Activated naive CD4-positive, alpha-beta T cell treated with anti-CD3 and anti-CD28 coated beads, Interleukin-2, amount 50 U/mL, for 16 hours (primary cell): Measurements from ENCODE around the gene TTBK1.

Experiments used
- DNase-seq: peaks from one replicate; pipeline ENCODE4 v3.0.0-alpha.2; 2020

The TTBK1 gene

DNA sequence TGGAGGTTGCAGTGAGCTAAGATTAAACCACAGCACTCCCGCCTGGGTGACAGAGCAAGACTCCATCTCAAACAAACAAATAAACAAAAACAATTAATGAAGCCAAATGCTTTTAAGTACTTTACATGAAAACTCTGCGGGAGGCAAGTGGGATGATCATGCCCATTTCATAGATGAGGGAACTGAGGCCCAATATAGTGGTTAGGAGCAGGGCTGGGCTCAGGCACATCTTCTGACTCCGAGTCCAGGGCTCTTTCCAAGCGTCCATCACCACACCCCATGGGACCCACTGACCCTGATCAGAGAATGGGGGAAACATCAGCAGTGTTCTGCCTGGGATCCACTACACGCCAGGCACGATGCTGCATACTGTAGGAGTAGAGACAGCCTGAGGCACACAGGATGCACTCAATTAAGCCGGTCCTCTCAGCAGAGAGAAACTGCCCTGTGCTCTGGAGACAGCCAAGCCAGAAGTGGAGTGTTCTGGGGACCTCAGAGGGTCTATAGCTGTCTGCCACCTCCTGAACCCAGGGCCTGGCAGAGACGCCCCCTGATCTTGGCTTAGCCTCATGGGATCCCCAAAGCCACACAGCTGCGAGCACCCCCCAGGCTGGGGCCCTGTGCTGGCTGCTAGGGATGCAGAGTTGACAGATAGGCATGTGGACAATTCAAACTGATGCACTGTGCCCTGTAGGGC is 13.5 kb downstream of the TTBK1 start:
- DNase-seq = no peak

DNA sequence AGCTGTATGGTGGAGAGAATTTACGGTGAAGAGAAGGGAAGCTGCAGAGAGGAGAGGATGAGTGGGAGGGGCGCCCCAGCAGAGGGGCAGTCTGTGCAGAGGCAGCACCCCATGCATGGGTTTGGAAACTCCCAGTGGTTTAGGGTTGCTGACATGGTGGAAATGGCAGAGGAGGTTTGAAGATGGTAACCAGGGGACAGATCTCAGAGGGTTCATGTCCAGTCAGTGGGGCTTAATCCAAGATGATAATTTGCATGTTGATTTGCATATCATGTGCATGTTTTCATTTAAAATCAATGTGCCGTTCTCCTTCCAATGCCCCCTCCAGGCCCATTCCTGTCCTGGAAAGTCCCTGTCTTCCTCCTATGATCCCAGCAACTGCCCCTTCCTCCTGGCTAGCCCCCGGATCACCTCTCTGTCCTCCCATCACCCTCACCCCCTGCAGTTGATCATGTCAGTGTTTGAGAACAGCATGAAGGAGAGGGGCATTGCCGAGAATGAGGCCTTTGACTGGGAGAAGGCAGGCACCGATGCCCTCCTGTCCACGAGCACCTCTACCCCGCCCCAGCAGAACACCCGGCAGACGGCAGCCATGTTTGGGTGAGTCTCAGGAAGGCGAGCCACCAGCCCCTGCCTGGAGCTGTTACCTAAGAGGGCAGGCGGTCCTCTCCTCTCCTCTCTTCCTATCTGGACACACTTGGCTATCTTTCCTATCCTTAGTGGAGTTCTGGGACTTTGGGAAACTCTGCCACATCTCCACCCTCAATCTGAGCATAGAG is 14.3 kb downstream of the TTBK1 start:
- no peak for DNase-seq

DNA sequence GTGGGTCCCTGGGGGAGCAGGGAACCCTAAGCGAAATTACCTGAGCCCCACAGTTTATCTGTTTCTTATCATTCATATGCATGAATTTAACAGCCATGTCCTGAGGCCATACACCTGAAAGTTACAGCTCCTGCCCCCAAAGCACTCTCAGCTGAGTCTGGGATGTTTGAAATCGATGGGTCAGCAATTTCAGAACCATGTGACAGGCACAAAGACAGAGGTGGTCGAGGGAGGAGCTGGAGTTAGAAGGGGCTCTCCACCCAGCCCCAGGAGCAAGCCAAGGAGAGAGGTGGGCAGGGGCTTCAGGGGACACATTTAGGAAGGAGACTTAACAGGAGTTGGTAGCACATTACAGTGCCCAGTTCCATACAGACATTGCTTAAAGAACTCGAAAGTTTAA is 14.9 kb downstream of the TTBK1 start:
- no peak for DNase-seq

DNA sequence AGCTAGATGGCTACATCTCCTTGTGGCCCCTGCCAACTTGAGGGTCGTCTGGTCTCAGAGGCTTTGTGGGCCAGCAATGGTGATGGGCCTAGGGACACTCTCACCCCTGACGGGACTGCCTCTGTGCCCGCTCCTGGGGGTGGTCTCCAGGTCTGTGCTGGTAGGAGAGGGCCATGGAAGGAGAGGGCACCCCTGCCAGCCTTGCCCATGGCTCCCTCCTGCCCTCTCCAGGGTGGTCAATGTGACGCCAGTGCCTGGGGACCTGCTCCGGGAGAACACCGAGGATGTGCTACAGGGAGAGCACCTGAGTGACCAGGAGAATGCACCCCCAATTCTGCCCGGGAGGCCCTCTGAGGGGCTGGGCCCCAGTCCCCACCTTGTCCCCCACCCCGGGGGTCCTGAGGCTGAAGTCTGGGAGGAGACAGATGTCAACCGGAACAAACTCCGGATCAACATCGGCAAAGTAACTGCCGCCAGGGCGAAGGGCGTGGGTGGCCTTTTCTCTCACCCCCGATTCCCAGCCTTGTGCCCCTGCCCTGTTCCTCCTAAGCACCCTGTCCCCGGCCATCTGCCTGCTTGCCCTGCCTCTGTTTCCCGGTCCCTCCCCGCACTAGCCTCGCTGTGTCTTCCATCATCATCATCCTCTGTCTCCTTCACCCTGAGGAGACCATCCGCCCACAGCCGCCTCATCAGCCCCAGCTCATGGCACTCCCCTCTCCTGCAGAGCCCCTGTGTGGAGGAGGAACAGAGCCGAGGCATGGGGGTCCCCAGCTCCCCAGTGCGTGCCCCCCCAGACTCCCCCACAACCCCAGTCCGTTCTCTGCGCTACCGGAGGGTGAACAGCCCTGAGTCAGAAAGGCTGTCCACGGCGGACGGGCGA is 15.8 kb downstream of the TTBK1 start:
- DNase-seq = no peak

DNA sequence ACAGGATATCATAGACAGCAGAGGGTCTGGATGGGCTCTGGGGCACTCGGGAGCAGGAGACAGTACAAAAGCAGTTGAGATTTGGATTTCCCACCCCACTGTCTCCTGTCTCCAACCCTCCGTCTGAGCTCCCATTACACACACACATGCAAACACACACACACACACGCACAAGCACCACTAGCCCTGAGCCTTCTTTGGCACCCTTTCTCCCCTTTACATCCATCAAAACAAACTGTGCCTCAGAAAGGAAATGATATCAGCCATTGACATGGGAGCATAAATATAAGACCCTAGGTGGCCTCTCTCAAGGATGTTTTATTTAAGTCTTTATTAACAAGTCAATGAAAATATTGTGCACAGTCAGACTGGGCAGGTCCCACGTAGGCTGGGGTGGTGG is 17.5 kb downstream of the TTBK1 start:
- no peak for DNase-seq

- no peak for DNase-seq
These were observed 17.9 kb downstream of the TTBK1 start for GRCh38 chr6:43261198-43261597.

GRCh38 chr6:43262000-43262779 is 18.9 kb downstream of the TTBK1 start:
- DNase-seq = no peak

DNA sequence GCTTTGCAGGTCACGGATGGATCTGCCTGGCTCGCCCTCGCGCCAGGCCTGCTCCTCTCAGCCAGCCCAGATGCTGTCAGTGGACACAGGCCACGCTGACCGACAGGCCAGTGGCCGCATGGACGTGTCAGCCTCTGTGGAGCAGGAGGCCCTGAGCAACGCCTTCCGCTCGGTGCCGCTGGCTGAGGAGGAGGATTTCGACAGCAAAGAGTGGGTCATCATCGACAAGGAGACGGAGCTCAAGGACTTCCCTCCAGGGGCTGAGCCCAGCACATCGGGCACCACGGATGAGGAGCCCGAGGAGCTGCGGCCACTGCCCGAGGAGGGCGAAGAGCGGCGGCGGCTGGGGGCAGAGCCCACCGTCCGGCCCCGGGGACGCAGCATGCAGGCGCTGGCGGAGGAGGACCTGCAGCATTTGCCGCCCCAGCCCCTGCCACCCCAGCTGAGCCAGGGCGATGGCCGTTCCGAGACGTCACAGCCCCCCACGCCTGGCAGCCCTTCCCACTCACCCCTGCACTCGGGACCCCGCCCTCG is 19.6 kb downstream of the TTBK1 start:
- no peak for DNase-seq

GRCh38 chr6:43263314-43264178 is 20.3 kb downstream of the TTBK1 start:
- peak; percentile 79 for DNase-seq

GRCh38 chr6:43264599-43265145 is 21.4 kb downstream of the TTBK1 start:
- no peak for DNase-seq

DNA sequence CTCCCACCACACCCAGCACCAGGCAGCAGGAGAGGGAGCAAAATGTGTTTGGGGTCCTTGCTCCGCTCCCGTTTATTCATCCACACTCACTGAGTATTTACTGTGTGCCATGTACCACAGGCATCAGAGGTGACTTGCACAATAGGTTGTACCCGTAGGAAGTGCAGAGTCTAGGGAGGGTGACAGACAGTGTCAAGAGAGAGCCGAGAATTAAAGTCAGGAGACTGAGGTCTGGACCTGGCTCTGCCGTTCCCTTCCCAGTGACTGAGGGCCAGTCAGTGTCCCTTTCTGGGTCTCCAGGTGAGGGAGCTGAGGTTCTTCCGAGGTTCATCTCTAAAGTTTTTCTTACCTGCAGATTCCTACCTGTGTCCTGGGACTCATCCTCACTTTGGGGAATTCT is 22.3 kb downstream of the TTBK1 start:
- DNase-seq = no peak

DNA sequence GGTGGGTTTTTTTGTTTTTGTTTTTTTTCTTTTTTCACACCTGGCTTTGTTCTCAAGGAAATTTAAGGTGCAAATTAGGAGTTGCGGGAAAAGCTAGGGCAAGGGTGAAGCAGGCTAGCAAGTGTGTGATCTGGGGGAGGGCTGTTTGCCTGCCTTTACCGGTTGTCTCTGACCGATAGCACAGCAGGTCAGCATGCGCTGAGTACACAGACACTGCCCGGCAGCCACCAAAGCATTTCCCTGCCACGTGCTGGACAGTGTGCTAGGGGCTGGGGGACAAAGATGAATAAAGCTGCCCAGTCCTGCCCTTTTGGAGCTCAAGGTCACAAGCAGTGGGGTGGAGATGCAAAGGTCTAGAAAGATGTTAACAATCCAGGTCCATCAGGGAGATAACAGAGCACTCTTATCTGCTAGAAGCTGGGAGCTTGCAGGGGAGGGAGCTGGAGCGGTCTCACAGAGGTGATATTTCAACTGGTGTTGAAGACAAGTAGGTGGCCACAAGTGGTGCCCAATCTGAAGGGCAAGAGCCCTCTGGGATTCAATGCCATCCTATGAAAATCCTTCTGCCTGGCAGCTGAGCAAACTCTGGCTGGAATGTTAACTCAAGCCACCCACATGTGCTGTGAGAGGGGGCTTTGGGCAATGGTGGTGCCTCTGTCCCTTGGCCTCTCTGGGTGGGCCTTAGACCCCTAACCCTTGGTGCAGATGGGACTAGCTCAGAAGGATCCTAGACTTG is 24.5 kb downstream of the TTBK1 start:
- DNase-seq = no peak

DNA sequence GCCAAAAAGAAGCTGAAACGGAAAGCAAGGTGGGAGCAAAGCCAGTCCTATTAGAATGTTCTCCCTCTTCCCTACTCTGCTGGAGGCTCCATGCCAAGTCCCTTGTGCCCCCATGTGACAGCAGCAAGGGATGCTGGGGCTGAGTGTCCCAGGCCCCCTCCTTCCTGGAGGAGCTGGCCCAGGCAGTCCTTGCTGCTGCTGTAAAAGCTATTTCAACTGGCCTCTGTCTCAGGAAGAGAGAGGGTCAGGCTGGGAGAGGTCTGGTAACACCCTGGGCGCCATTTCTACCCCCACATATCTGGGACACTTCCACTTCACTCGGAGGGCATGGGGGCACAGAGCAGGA is 25.0 kb downstream of the TTBK1 start:
- no peak for DNase-seq

DNA sequence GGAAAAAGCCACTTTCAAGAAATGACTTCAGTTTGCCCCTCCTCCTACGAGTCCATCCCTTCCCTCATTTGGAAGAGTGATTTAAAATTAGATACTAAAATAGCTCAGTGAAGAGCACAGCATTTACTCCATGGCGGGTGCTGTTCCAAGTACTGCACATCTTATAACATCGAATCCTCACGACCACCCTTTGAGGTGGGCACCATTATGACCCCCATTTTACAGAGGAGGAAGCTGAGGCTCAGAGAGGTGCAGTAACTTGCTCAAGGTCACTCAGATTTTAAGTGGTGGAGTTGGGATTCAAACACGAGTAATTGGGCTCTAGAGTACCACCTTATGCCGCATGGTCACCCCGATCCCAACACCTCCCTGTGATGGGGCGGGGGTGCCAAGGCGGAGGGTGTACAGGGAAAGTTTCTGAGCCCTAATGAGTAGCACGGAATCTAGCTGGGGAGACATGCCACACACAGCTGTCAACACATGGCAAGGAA is 25.5 kb downstream of the TTBK1 start:
- no peak for DNase-seq

- DNase-seq = peak; percentile 52
These were observed 26.2 kb downstream of the TTBK1 start for GRCh38 chr6:43269273-43270007.

DNA sequence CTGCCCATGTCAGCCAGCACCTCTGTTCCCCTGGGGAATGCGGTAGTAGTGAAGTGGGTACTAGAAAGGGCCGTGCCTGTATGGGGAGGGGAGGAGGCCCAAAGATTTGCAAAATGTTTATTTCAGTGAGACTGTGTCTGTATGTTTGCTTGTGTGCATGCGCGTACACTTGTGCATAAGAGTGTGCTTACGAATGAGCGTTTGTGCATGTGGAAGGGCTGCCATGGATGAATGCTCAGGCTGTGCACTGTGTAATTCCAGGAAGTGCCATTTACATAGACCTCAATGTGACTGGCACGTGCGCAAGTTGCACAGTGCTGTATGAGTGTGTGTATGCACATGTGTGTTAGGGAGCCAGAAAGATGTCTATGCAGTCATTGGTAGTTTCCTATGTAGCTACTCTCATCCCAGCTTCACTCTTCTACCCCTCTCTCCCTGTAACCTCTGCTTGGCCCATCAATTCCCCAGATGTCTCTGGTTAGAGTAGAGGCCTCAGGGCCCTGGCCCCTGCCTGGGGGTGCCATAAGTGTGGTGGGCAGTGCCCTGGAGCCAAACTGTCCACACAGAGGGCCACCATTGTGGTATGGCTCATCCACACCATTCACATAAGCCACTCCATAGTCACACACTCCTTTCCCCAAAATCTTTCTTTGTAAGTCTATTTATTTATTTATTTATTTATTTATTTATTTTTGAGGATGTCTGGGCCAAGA is 28.0 kb downstream of the TTBK1 start:
- DNase-seq = no peak

- DNase-seq = no peak
These were observed 28.7 kb downstream of the TTBK1 start for GRCh38 chr6:43271944-43272343.

GRCh38 chr6:43273707-43274106 is 30.4 kb downstream of the TTBK1 start:
- no peak for DNase-seq
